Adrenal gland (tissue), 5 donors: ENCODE data around the gene PPP1R7.

ENCODE experiments used
- POLR2A ChIP-seq, 2 donors: fragments of 450-650 bp; IDR thresholded peaks; one replicate each; pipeline ENCODE4 v1.6.1; 2017; ENCODE audit warnings: antibody characterized with exemption in 2 of 2, mild to moderate bottlenecking in 2 of 2, moderate library complexity in 1 of 2
- TF ChIP-seq, protein P1 (sequence below), 6 experiments: fragments of 450-650 bp in 4 of 6; fragments of 200-600 bp in 2 of 6; sonication (generic) in 1 of 6; IDR thresholded peaks; 1 replicate in 5 of 6; 2 replicates in 1 of 6; pipeline versions ENCODE4 v1.5.1 to v1.8.0; 2016 to 2021; ENCODE audit warnings: antibody characterized with exemption in 6 of 6, mild to moderate bottlenecking in 2 of 6, moderate library complexity in 1 of 6
- donor health status: DM: no; HTN: no; CAD: no.

DNA sequence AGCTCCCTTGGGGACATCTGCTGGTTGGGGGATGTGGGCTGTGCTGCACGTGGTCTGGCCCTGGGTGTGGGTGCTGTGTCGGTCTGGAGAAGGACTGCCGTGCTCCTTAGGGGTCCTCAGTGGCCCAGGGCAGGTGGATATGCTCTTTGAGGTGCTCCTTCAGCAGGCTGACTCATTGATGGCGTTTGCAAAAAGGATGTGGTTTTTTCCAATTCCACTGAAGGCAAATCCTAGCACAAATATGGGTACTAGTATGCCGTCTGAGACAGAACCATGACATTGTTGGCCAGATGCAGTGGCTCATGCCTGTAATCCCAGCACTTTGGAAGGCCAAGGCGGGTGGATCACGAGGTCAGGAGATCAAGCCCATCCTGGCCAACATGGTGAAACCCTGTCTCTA is 3.3 kb downstream of the PPP1R7 start:
- TF ChIP-seq POLR2A (IDR thresholded peaks at IDR 0.05) = no peak
- TF ChIP-seq, protein P1, sequence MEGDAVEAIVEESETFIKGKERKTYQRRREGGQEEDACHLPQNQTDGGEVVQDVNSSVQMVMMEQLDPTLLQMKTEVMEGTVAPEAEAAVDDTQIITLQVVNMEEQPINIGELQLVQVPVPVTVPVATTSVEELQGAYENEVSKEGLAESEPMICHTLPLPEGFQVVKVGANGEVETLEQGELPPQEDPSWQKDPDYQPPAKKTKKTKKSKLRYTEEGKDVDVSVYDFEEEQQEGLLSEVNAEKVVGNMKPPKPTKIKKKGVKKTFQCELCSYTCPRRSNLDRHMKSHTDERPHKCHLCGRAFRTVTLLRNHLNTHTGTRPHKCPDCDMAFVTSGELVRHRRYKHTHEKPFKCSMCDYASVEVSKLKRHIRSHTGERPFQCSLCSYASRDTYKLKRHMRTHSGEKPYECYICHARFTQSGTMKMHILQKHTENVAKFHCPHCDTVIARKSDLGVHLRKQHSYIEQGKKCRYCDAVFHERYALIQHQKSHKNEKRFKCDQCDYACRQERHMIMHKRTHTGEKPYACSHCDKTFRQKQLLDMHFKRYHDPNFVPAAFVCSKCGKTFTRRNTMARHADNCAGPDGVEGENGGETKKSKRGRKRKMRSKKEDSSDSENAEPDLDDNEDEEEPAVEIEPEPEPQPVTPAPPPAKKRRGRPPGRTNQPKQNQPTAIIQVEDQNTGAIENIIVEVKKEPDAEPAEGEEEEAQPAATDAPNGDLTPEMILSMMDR (IDR thresholded peaks at IDR 0.05) = no peak
